ENCODE measurements around the gene MCUB. TPM values are rescaled to one million over a fixed set of nuclear protein-coding genes. Genes with fewer than 3 reads are reported as not detected.
"Not testable (repeated sequence)": the region's sequence is repeated elsewhere in the genome, so short reads cannot be mapped to it uniquely, and the experiment has no call there.

Gene MCUB
- total RNA-seq, 1 donor from 2014 or later = 14.8 TPM

- no peak for TF ChIP-seq CTCF (IDR thresholded peaks at IDR 0.05)
- Mint-ChIP-seq H3K27me3 (ENCODE audit: unreplicated experiment) (no peaks in the 10 kb centered on the region), H3K4me1 (ENCODE audit: unreplicated experiment) (no peaks in the 10 kb centered on the region), H3K27ac (ENCODE audit: unreplicated experiment) (no peak overlapping the region), H3K9me3 (ENCODE audit: unreplicated experiment) (peaks cover 4% of the 10 kb centered on the region), H3K36me3 (ENCODE audit: unreplicated experiment) (peaks cover 3% of the 10 kb centered on the region), H3K4me3 (ENCODE audit: unreplicated experiment) (no peak overlapping the region)
- no peak for DNase-seq (ENCODE audit: extremely low spot score, unreplicated experiment)
Measured at GRCh38 chr4:109590905-109591304, 30.9 kb downstream of the MCUB start.

- no peak for TF ChIP-seq CTCF (IDR thresholded peaks at IDR 0.05)
- Mint-ChIP-seq H3K9me3 (ENCODE audit: unreplicated experiment) (no peaks in the 10 kb centered on the region), H3K36me3 (ENCODE audit: unreplicated experiment) (no peaks in the 10 kb centered on the region), H3K4me3 (ENCODE audit: unreplicated experiment) (no peak overlapping the region), H3K27ac (ENCODE audit: unreplicated experiment) (no peak overlapping the region), H3K27me3 (ENCODE audit: unreplicated experiment) (no peaks in the 10 kb centered on the region), H3K4me1 (ENCODE audit: unreplicated experiment) (no peaks in the 10 kb centered on the region)
- DNase-seq (ENCODE audit: extremely low spot score, unreplicated experiment) = no peak
Measured at GRCh38 chr4:109592367-109592766, 32.3 kb downstream of the MCUB start.

GRCh38 chr4:109595123-109595522 lies 35.1 kb downstream of the MCUB start:
- not testable (repeated sequence) for H3K4me3 Mint-ChIP-seq (ENCODE audit: unreplicated experiment)

GRCh38 chr4:109596420-109597085 lies 36.5 kb downstream of the MCUB start:
- DNase-seq (ENCODE audit: extremely low spot score, unreplicated experiment); H3K27me3 Mint-ChIP-seq (ENCODE audit: unreplicated experiment); H3K36me3 Mint-ChIP-seq (ENCODE audit: unreplicated experiment); H3K4me3 Mint-ChIP-seq (ENCODE audit: unreplicated experiment); H3K4me1 Mint-ChIP-seq (ENCODE audit: unreplicated experiment); H3K9me3 Mint-ChIP-seq (ENCODE audit: unreplicated experiment); H3K27ac Mint-ChIP-seq (ENCODE audit: unreplicated experiment): not testable (repeated sequence)

More at GRCh38 chr4:109595123-109595522, 35.1 kb downstream of the MCUB start:
- H3K27ac Mint-ChIP-seq (ENCODE audit: unreplicated experiment); H3K9me3 Mint-ChIP-seq (ENCODE audit: unreplicated experiment); DNase-seq (ENCODE audit: extremely low spot score, unreplicated experiment); H3K4me1 Mint-ChIP-seq (ENCODE audit: unreplicated experiment); H3K36me3 Mint-ChIP-seq (ENCODE audit: unreplicated experiment); H3K27me3 Mint-ChIP-seq (ENCODE audit: unreplicated experiment): not testable (repeated sequence)

GRCh38 chr4:109599046-109599652 lies 39.1 kb downstream of the MCUB start:
- Mint-ChIP-seq H3K36me3 (ENCODE audit: unreplicated experiment) (no peaks in the 10 kb centered on the region), H3K9me3 (ENCODE audit: unreplicated experiment) (peaks cover 12% of the 10 kb centered on the region), H3K4me1 (ENCODE audit: unreplicated experiment) (no peaks in the 10 kb centered on the region), H3K27ac (ENCODE audit: unreplicated experiment) (no peak overlapping the region), H3K27me3 (ENCODE audit: unreplicated experiment) (no peaks in the 10 kb centered on the region), H3K4me3 (ENCODE audit: unreplicated experiment) (no peak overlapping the region)
- no peak for DNase-seq (ENCODE audit: extremely low spot score, unreplicated experiment)
- TF ChIP-seq CTCF (IDR thresholded peaks at IDR 0.05) = no peak

GRCh38 chr4:109600431-109600830 lies 40.4 kb downstream of the MCUB start:
- Mint-ChIP-seq H3K27ac (ENCODE audit: unreplicated experiment) (no peak overlapping the region), H3K4me1 (ENCODE audit: unreplicated experiment) (no peaks in the 10 kb centered on the region), H3K9me3 (ENCODE audit: unreplicated experiment) (peaks cover 12% of the 10 kb centered on the region), H3K4me3 (ENCODE audit: unreplicated experiment) (no peak overlapping the region), H3K27me3 (ENCODE audit: unreplicated experiment) (no peaks in the 10 kb centered on the region), H3K36me3 (ENCODE audit: unreplicated experiment) (no peaks in the 10 kb centered on the region)
- no peak for DNase-seq (ENCODE audit: extremely low spot score, unreplicated experiment)
- TF ChIP-seq CTCF (IDR thresholded peaks at IDR 0.05) = no peak
